HG03460 (cell line): ENCODE measurements around the gene IGDCC3.

Experiments
- ATAC-seq: cut with Tn5 transposase; IDR thresholded peaks from one replicate; pipeline ENCODE4 v1.9.1; 2021; ENCODE audit not compliant: unreplicated experiment

Gene IGDCC3

GRCh38 chr15:65377976-65378366 lies at the start of gene IGDCC3:
IGDCC3 (minus strand) TSS chr15:65378002; CDS start chr15:65377788, 214 bp downstream.
- no peak for ATAC-seq

DNA sequence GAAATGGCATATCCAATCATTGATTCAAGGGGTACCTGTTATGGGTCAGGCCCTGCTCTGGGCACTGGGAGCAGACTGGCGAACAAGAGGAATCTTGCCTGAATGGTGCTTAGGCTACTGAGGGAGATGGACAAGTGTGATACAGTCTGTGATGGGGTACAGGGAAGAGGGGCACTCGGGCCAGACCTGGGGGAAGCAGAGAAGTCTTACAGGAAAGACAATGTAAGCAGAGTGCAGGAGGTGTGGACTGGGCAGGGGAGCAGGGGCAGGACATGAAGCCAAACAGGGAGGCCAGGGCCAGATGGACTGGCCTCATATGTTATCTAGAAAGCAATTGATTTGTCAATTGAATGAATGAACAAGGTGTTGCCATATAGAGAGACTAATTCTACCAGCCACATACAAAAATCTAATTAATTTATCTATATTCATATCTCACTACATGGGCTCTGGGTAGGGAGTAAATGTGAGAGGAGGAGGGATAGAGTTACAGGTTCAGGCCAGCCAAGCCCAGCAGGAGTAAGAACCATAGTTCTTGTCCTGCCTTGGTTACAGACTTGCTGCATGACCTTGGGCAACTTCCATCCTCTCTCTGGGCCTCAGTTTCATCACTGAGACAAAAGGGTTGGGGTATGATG lies 48.5 kb upstream of the IGDCC3 start:
- no peak for ATAC-seq

- no peak for ATAC-seq
Observed at GRCh38 chr15:65424683-65425082, 46.9 kb upstream of the IGDCC3 start.

- no peak for ATAC-seq
Observed at GRCh38 chr15:65423976-65424679, 46.3 kb upstream of the IGDCC3 start.

DNA sequence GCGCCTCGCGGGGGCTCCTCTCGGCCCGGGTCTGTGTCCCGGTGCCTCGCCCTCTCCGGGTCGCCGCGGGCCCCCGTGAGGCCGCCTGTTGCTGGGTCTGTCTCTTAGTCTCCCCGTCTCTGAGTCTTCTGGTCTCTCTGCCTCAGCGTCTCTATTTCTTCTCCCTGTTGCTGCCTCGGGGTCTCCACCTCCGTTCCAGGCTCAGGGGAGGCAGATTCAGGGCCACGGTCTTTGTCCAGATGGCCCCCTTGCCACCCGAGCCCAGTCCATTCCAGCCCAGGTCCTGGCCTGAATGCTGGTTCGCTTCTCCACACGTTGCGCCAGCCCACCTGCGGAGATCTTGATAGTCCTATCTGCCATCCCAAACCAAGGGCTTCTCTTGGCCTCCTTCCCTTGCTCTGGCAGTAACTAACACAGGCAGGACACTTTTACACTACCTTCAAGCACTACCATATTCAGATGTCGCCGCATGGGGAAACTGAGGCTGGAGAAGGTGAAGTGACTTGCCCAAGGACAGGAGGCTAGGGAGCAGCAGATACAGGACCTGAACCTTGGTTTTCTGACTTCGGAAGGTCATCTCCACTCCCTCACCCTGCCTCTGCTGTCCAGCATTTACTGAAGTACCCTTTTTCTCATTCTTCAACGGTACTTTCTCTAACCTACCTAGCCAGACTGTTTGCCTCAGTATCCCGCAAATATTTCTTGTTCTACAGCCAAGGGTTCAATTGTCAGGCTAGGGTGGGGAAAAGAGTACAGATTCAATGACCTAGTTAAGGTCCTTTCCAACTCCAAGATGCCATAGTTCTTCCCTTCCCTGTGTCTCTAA lies 45.6 kb upstream of the IGDCC3 start:
- ATAC-seq = no peak

- no peak for ATAC-seq
Observed at GRCh38 chr15:65421360-65422215, 43.8 kb upstream of the IGDCC3 start.

GRCh38 chr15:65420975-65421359 lies 43.2 kb upstream of the IGDCC3 start:
- ATAC-seq = no peak

GRCh38 chr15:65418596-65418995 lies 40.8 kb upstream of the IGDCC3 start:
- ATAC-seq = no peak

DNA sequence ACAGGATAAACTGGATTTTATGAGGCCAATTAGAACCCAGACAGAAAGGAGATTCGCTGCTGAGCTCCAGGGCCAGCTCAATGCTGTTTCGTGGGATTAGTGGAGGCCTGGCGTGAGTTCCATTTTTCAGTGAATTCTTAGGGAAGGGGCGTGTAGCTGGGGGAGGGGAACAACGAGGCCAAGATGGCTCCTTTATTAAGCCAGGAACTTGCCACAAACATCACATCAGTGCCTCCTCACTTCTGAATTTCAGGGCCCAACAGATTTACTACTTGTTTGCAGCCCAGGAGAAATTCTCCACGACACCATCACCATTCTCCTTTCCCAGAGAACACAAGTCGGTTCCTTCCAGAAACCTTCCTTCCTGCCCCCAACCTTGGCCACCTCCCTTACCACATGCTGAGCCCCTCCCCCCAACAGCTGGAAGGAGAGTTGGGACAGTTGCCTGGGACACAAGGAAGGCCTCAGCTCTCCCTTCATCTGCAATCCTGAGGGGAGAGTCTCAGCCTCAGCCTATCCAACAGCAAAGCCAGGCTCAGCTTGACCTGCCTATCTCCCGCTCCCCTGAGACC lies 39.1 kb upstream of the IGDCC3 start:
- no peak for ATAC-seq

GRCh38 chr15:65414841-65415621 lies 37.2 kb upstream of the IGDCC3 start:
- ATAC-seq = no peak

DNA sequence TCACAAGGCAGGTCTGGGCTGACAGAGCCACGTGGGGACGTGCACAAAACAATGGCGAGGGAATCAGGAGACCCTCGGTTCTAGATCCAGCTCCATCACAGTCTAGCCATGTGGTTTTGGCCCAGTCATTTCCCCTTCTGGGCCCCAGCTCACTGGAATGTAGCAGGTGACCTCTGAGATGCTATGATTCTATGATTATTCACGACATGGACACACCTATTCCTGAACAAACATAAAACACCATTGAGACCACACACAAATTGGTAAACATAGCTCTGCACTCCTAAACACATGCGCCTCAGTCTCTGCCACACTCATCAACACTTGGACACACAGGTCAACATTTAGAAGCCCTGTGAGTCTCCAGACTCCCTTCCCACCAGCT lies 36.0 kb upstream of the IGDCC3 start:
- no peak for ATAC-seq

- ATAC-seq = no peak
Observed at GRCh38 chr15:65413051-65413759, 35.4 kb upstream of the IGDCC3 start.

DNA sequence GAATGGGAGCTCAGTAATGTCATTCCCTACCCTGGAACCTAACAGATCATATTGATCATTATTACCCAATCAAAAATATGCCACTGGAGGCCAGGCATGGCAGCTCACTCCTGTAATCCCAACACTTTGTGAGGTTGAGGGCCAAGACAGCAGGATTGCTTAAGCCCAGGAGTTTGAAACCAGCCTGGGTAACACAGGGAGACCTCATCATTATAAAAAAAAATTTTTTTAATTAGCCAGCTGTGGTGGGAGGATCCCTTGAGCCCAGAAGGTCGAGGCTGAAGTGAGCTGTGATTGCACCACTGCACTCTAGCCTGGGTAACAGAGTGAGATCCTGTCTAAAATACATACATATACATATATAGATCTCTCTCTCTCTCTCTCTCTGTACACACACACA lies 34.8 kb upstream of the IGDCC3 start:
- no peak for ATAC-seq

GRCh38 chr15:65411465-65412071 lies 33.8 kb upstream of the IGDCC3 start:
- no peak for ATAC-seq

- no peak for ATAC-seq
Observed at GRCh38 chr15:65410972-65411371, 33.2 kb upstream of the IGDCC3 start.

DNA sequence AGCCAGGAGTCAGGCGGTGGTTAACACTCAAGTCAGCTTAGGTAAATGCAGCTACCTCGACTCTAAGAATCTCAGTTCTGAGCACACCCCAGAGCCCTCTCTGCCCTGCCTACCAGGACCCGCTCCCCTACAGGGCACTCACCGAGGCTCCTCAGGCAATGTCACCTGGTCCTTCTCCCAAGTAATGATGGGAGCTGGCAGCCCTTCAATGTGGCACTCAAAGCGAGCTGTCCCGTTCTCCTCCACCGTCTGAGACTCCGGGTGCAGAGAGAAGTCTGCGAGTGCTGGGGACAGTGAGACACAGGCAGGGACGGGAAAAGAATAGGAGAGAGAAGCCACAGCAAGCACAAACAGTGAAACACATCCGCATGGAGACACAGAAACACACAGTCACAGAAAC lies 32.2 kb upstream of the IGDCC3 start:
- ATAC-seq = no peak

DNA sequence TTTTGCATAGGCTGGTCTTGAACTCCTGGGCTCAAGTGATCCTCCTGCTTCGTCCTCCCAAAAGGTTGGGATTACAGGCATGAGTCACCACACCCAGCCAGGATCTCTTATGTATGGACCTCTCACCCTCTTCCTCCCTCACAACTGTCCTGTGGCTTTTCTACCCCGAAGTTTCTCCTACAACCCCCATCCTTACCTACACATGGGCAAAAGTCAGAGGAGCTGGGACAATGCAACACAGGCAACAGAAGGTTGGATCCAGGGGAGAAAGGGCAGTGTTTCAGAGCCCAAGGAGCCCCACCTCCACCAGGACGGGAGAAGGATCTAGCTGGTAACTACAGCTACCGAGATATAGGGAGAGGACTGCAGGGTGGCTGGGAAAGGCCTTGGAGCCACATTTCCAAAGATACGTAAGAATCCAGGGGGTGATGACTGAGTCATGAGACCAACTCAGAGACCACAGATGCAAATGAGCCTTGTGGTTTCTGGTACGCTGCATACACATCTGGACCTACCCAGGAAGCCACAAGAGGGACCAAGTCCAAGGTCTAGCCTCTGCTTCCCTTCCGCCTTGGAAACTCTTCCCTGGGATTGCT lies 31.3 kb upstream of the IGDCC3 start:
- no peak for ATAC-seq

GRCh38 chr15:65408324-65409035 lies 30.7 kb upstream of the IGDCC3 start:
- no peak for ATAC-seq
